ENCODE measurements around the gene OPCML.

GRCh38 chr11:133518702-133519264, 13.5 kb downstream of the OPCML start:
- TF ChIP-seq CTCF (conservative IDR thresholded peaks at IDR 0.05; ENCODE audit: low read depth, low read length) (no peak), EZH2 (IDR thresholded peaks at IDR 0.05; ENCODE audit: low read length, unreplicated experiment) (no peak), EZH2phosphoT487 (IDR thresholded peaks at IDR 0.05; ENCODE audit: borderline replicate concordance, low read length) (no peak)

All from PC-3 (cell line).